Adrenal gland (tissue), 5 donors: Measurements from ENCODE around the gene DYNC1I1.

ENCODE experiments used
- CTCF ChIP-seq, 6 experiments: fragments of 450-650 bp in 4 of 6; fragments of 200-600 bp in 2 of 6; sonication (generic) in 1 of 6; IDR thresholded peaks; 1 replicate in 5 of 6; 2 replicates in 1 of 6; pipeline versions ENCODE4 v1.5.1 to v1.8.0; 2016 to 2021; ENCODE audit warnings: antibody characterized with exemption in 6 of 6, mild to moderate bottlenecking in 2 of 6, moderate library complexity in 1 of 6
- POLR2A ChIP-seq, 2 donors: fragments of 450-650 bp; IDR thresholded peaks; one replicate each; pipeline ENCODE4 v1.6.1; 2017; ENCODE audit warnings: antibody characterized with exemption in 2 of 2, mild to moderate bottlenecking in 2 of 2, moderate library complexity in 1 of 2
- donor health status: DM: no; HTN: no; CAD: no.

GRCh38 chr7:95925236-95925635, 152.9 kb downstream of the DYNC1I1 start:
- TF ChIP-seq POLR2A (IDR thresholded peaks at IDR 0.05) (no peak), CTCF (IDR thresholded peaks at IDR 0.05) (no peak)
